NB4 (cell line): Measurements from ENCODE around the gene GLRA2.

Experiments used
- MYC ChIP-seq: IDR thresholded peaks from 2 replicates; pipeline ENCODE4 v1.6.1; 2011; ENCODE audit warnings: low read depth, low read length
- POLR2A ChIP-seq: IDR thresholded peaks from 2 replicates; pipeline ENCODE4 v1.6.1; 2011; ENCODE audit warnings: mild to moderate bottlenecking; ENCODE audit not compliant: insufficient read length; ENCODE audit errors: extremely low read depth
- TF ChIP-seq, protein P1 (sequence below): IDR thresholded peaks from one replicate; pipeline ENCODE4 v1.5.1; 2012; ENCODE audit warnings: low read depth, low read length
- TF ChIP-seq, protein P2 (sequence below): IDR thresholded peaks from 2 replicates; pipeline ENCODE4 v1.6.1; 2011; ENCODE audit warnings: low read depth, low read length

DNA sequence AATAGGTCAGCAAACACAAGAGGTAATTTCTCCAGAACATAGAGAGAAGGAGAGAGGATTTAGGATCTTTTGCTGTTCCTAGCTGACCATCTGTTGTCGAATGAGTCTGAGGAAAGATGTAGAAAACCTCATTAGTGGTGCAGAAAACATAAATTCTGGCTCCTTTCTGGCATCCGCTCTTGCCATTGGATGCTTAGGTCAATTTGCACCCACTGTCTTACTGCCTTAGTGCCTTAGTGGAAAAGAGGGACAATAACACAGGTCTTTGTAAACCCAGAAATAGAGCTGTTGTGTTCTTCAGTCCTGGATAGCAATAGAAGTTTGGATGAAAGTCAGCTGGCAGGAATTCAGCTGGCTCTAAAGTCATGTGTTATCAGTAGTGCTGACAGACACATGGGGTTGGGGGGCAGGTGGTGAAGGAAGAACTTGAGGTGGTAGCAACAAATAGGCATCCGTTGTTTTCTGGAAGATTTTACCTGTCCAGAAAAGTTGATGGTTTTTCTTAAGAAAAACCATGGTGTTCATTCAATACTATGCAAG, 78.2 kb downstream of the GLRA2 start:
- TF ChIP-seq, protein P1, sequence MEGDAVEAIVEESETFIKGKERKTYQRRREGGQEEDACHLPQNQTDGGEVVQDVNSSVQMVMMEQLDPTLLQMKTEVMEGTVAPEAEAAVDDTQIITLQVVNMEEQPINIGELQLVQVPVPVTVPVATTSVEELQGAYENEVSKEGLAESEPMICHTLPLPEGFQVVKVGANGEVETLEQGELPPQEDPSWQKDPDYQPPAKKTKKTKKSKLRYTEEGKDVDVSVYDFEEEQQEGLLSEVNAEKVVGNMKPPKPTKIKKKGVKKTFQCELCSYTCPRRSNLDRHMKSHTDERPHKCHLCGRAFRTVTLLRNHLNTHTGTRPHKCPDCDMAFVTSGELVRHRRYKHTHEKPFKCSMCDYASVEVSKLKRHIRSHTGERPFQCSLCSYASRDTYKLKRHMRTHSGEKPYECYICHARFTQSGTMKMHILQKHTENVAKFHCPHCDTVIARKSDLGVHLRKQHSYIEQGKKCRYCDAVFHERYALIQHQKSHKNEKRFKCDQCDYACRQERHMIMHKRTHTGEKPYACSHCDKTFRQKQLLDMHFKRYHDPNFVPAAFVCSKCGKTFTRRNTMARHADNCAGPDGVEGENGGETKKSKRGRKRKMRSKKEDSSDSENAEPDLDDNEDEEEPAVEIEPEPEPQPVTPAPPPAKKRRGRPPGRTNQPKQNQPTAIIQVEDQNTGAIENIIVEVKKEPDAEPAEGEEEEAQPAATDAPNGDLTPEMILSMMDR: no peak
- no peak for TF ChIP-seq POLR2A
- TF ChIP-seq, protein P2, sequence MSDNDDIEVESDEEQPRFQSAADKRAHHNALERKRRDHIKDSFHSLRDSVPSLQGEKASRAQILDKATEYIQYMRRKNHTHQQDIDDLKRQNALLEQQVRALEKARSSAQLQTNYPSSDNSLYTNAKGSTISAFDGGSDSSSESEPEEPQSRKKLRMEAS: no peak
- TF ChIP-seq MYC: no peak
